H9 (cell line): Measurements from ENCODE around the gene MYOF. TPM values are rescaled to one million over a fixed set of nuclear protein-coding genes. Genes with fewer than 3 reads are reported as not detected.

Experiments used
- DNase-seq: peaks from one replicate; pipeline ENCODE4 v3.0.0-alpha.2; 2017
- H2AFZ ChIP-seq: one replicate; pipeline ENCODE4 v1.6.1; 2013; ENCODE audit warnings: mild to moderate bottlenecking, low read length, control low read depth, moderate library complexity
- H2AK5ac ChIP-seq: 2 replicates; pipeline ENCODE4 v1.6.1; 2013; ENCODE audit warnings: low read length, control low read depth, mixed read lengths; ENCODE audit not compliant: insufficient read length
- H2BK120ac ChIP-seq: one replicate; pipeline ENCODE4 v1.6.1; 2013; ENCODE audit warnings: low read depth, mild to moderate bottlenecking, low read length, control low read depth, inconsistent platforms; ENCODE audit not compliant: poor library complexity, severe bottlenecking
- H2BK12ac ChIP-seq: 2 replicates; pipeline ENCODE4 v1.6.1; 2013; ENCODE audit warnings: low read length, control low read depth, mixed read lengths, low read depth; ENCODE audit not compliant: insufficient read length
- H2BK15ac ChIP-seq: 2 replicates; pipeline ENCODE4 v1.6.1; 2013; ENCODE audit warnings: low read depth, low read length, control low read depth
- H2BK20ac ChIP-seq: one replicate; pipeline ENCODE4 v1.6.1; 2013; ENCODE audit warnings: low read depth, mild to moderate bottlenecking, low read length, control low read depth, inconsistent platforms; ENCODE audit not compliant: poor library complexity, severe bottlenecking
- H2BK5ac ChIP-seq: 2 replicates; pipeline ENCODE4 v1.6.1; 2013; ENCODE audit warnings: low read length, control low read depth, mixed read lengths; ENCODE audit not compliant: insufficient read length
- H3K14ac ChIP-seq: 2 replicates; pipeline ENCODE4 v1.6.1; 2013; ENCODE audit warnings: low read length, control low read depth; ENCODE audit not compliant: insufficient read depth
- H3K18ac ChIP-seq: 2 replicates; pipeline ENCODE4 v1.6.1; 2013; ENCODE audit warnings: low read depth, mild to moderate bottlenecking, mixed read lengths, low read length, control low read depth; ENCODE audit not compliant: insufficient read length
- H3K23ac ChIP-seq: 2 replicates; pipeline ENCODE4 v1.6.1; 2013; ENCODE audit warnings: low read length, control low read depth, mixed read lengths, low read depth; ENCODE audit not compliant: insufficient read length
- H3K23me2 ChIP-seq: 2 replicates; pipeline ENCODE4 v1.6.1; 2013; ENCODE audit warnings: low read depth, mild to moderate bottlenecking, mixed read lengths, low read length, control low read depth; ENCODE audit not compliant: insufficient read length, poor library complexity, severe bottlenecking
- H3K27ac ChIP-seq: 2 replicates; pipeline ENCODE4 v1.5.1; 2013; ENCODE audit warnings: low read length, control low read depth, mixed read lengths, low read depth; ENCODE audit not compliant: insufficient read length
- H3K27me3 ChIP-seq: 2 replicates; pipeline ENCODE4 v1.6.1; 2013; ENCODE audit warnings: low read length, control low read depth, inconsistent platforms; ENCODE audit not compliant: insufficient read depth
- H3K4ac ChIP-seq: 2 replicates; pipeline ENCODE4 v1.6.1; 2013; ENCODE audit warnings: low read depth, mild to moderate bottlenecking, control low read depth, inconsistent platforms, low read length, moderate library complexity
- H3K4me1 ChIP-seq: 2 replicates; pipeline ENCODE4 v1.6.1; 2013; ENCODE audit warnings: low read length, control low read depth, inconsistent platforms; ENCODE audit not compliant: insufficient read depth
- H3K4me2 ChIP-seq: 2 replicates; pipeline ENCODE4 v1.6.1; 2013; ENCODE audit warnings: low read length, control low read depth, mixed read lengths; ENCODE audit not compliant: insufficient read length, insufficient read depth
- H3K56ac ChIP-seq: 2 replicates; pipeline ENCODE4 v1.6.1; 2013; ENCODE audit warnings: low read depth, mild to moderate bottlenecking, mixed read lengths, low read length, control low read depth; ENCODE audit not compliant: insufficient read length
- H3K79me1 ChIP-seq: 2 replicates; pipeline ENCODE4 v1.6.1; 2013; ENCODE audit warnings: low read depth, mild to moderate bottlenecking, moderate library complexity, low read length, control low read depth, inconsistent platforms; ENCODE audit not compliant: insufficient read depth, poor library complexity, severe bottlenecking
- H3K79me2 ChIP-seq: 2 replicates; pipeline ENCODE4 v1.6.1; 2013; ENCODE audit warnings: low read length, control low read depth, inconsistent platforms; ENCODE audit not compliant: insufficient read depth
- H3K9ac ChIP-seq: 2 replicates; pipeline ENCODE4 v1.6.1; 2013; ENCODE audit warnings: low read length, control low read depth, mixed read lengths; ENCODE audit not compliant: insufficient read length; ENCODE audit errors: extremely low read depth
- H3K9me3 ChIP-seq: one replicate; pipeline ENCODE4 v1.6.1; 2013; ENCODE audit warnings: low read depth, low read length, inconsistent platforms; ENCODE audit not compliant: control insufficient read depth
- H3T11ph ChIP-seq: one replicate; pipeline ENCODE4 v1.6.1; 2013; ENCODE audit warnings: mild to moderate bottlenecking, low read length, control low read depth, inconsistent platforms
- H4K20me1 ChIP-seq: one replicate; pipeline ENCODE4 v1.6.1; 2013; ENCODE audit not compliant: control insufficient read depth, insufficient read length, insufficient read depth
- H4K5ac ChIP-seq: 2 replicates; pipeline ENCODE4 v1.6.1; 2013; ENCODE audit warnings: low read depth, mild to moderate bottlenecking, mixed read lengths, low read length, control low read depth; ENCODE audit not compliant: insufficient read length
- H4K8ac ChIP-seq: replicated peaks from 2 replicates; pipeline ENCODE4 v1.6.1; 2013; ENCODE audit warnings: low read length, control low read depth, mixed read lengths, low read depth; ENCODE audit not compliant: insufficient read length
- H4K91ac ChIP-seq: 2 replicates; pipeline ENCODE4 v1.6.1; 2013; ENCODE audit warnings: low read depth, mild to moderate bottlenecking, moderate library complexity, mixed read lengths, low read length, control low read depth; ENCODE audit not compliant: insufficient read length
- H3K27ac Mint-ChIP-seq, 3 experiments: 2 replicates in 2 of 3; 3 replicates in 1 of 3; pipeline ENCODE4 v1.8.0; 2020 to 2021; ENCODE audit warnings: mixed read lengths in 3 of 3, mild to moderate bottlenecking in 1 of 3, moderate library complexity in 1 of 3
- H3K27me3 Mint-ChIP-seq: 2 replicates; pipeline ENCODE4 v1.8.0; 2021; ENCODE audit warnings: low read depth, mild to moderate bottlenecking, moderate library complexity, mixed read lengths
- H3K36me3 Mint-ChIP-seq, 3 experiments: 2 replicates in 2 of 3; 3 replicates in 1 of 3; pipeline ENCODE4 v1.8.0; 2020 to 2021; ENCODE audit warnings: low read depth in 3 of 3, mixed read lengths in 3 of 3; ENCODE audit not compliant: insufficient read depth in 1 of 3
- H3K4me1 Mint-ChIP-seq, 2 experiments: 2 replicates each; pipeline ENCODE4 v1.8.0; 2020; ENCODE audit warnings: mixed read lengths in 2 of 2
- H3K4me3 Mint-ChIP-seq, 2 experiments: 2 replicates in 1 of 2; 3 replicates in 1 of 2; pipeline ENCODE4 v1.8.0; 2020 to 2021; ENCODE audit warnings: mild to moderate bottlenecking in 2 of 2, mixed read lengths in 2 of 2, moderate library complexity in 1 of 2
- H3K9me3 Mint-ChIP-seq, 2 experiments: 2 replicates in 1 of 2; 3 replicates in 1 of 2; pipeline ENCODE4 v1.8.0; 2020; ENCODE audit warnings: mild to moderate bottlenecking in 2 of 2, mixed read lengths in 2 of 2, moderate library complexity in 1 of 2
- WGBS: extraction: QIAGEN DNeasy Blood & Tissue Kit; methylation state at CpG from one replicate; pipeline ENCODE4 v1.1.7; 2013; ENCODE audit warnings: missing lambda C conversion rate, low lambda C conversion rate, mixed read lengths; ENCODE audit not compliant: insufficient read length; ENCODE audit errors: extremely low coverage; 5-methylcytosine and 5-hydroxymethylcytosine counted together
- total RNA-seq: library from RNA; stranded (reverse); gene quantifications from 2 replicates; pipeline ENCODE4 v1.2.1, GENCODE V29; 2021
- TF ChIP-seq, protein P1 (sequence below): fragments of 200-600 bp; sonication (generic); conservative IDR thresholded peaks from 3 replicates; pipeline ENCODE4 v1.8.0; 2021; ENCODE audit warnings: antibody characterized with exemption, mild to moderate bottlenecking

MYOF gene
- total RNA-seq, 1 experiment from 2014 or later = 2.8 TPM

GRCh38 chr10:93476756-93477155 lies 5.4 kb downstream of the MYOF start:
- no peaks in the 10 kb centered on the region for H3K4me1 ChIP-seq
- H3K27me3 Mint-ChIP-seq = peaks cover 13% of the 10 kb centered on the region

More at GRCh38 chr10:93476756-93477155, 5.4 kb downstream of the MYOF start:
- Histone ChIP-seq H3K4me2 (no peak overlapping the region), H2AK5ac (no peak overlapping the region), H3K27ac (no peak overlapping the region), H3K18ac (no peak overlapping the region), H3K79me2 (no peaks in the 10 kb centered on the region), H4K20me1 (no peaks in the 10 kb centered on the region), H2BK120ac (no peak overlapping the region), H2BK5ac (no peak overlapping the region), H3K14ac (no peak overlapping the region), H3K56ac (no peak overlapping the region), H3K4ac (no peak overlapping the region), H3T11ph (no peak overlapping the region), H3K27me3 (no peaks in the 10 kb centered on the region), H3K79me1 (no peaks in the 10 kb centered on the region), H2BK12ac (no peak overlapping the region), H2AFZ (no peak overlapping the region), H3K23ac (no peak overlapping the region), H2BK20ac (no peak overlapping the region), H4K5ac (no peak overlapping the region), H3K9ac (no peak overlapping the region), H4K91ac (no peak overlapping the region), H3K23me2 (no peaks in the 10 kb centered on the region), H4K8ac (no peak overlapping the region), H3K9me3 (no peaks in the 10 kb centered on the region), H2BK15ac (no peak overlapping the region)
- H3K36me3 Mint-ChIP-seq = no peaks in the 10 kb centered on the region
- no CpG with 5 or more reads among the region's 2 CpGs for WGBS
- no peaks in the 10 kb centered on the region; a peak in 1 of 5 replicates for H3K9me3 Mint-ChIP-seq
- no peak for DNase-seq
- H3K27ac Mint-ChIP-seq = no peak overlapping the region
- TF ChIP-seq, protein P1, sequence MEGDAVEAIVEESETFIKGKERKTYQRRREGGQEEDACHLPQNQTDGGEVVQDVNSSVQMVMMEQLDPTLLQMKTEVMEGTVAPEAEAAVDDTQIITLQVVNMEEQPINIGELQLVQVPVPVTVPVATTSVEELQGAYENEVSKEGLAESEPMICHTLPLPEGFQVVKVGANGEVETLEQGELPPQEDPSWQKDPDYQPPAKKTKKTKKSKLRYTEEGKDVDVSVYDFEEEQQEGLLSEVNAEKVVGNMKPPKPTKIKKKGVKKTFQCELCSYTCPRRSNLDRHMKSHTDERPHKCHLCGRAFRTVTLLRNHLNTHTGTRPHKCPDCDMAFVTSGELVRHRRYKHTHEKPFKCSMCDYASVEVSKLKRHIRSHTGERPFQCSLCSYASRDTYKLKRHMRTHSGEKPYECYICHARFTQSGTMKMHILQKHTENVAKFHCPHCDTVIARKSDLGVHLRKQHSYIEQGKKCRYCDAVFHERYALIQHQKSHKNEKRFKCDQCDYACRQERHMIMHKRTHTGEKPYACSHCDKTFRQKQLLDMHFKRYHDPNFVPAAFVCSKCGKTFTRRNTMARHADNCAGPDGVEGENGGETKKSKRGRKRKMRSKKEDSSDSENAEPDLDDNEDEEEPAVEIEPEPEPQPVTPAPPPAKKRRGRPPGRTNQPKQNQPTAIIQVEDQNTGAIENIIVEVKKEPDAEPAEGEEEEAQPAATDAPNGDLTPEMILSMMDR = no peak
- peaks cover 16 to 18% of the 10 kb centered on the region in 2 experiments for H3K4me1 Mint-ChIP-seq
- no peak overlapping the region for H3K4me3 Mint-ChIP-seq
